ENCODE data around the gene EIF3B. TPM values are rescaled to one million over a fixed set of nuclear protein-coding genes. Genes with fewer than 3 reads are reported as not detected.
"Not testable (repeated sequence)": the region's sequence is repeated elsewhere in the genome, so short reads cannot be mapped to it uniquely, and the experiment has no call there.

EIF3B gene
- total RNA-seq, 2 experiments from 2014 or later, result 181 to 225 TPM

GRCh38 chr7:2376351-2377154 lies 21.9 kb downstream of the EIF3B start:
- peaks cover 96% of the 10 kb centered on the region for H3K36me3 ChIP-seq (ENCODE audit: insufficient read depth, low read length)
- no peaks in the 10 kb centered on the region for H3K9me3 ChIP-seq (ENCODE audit: low read length)
- H3K9me2 ChIP-seq (ENCODE audit: insufficient read depth, low read length), result no peaks in the 10 kb centered on the region
- no peak overlapping the region for H3K4me2 ChIP-seq (ENCODE audit: low read length)
- BruUV-seq (replicated peaks), result no TSS peak
- DNase-seq (ENCODE audit: low spot score), result no peak
- intact Hi-C loops (cut with micrococcal nuclease; ENCODE audit: unreplicated experiment), result no loop called here
- H3K4me3 ChIP-seq (ENCODE audit: low read depth, low read length, poor library complexity, severe bottlenecking), result no peak overlapping the region
- H3K27ac ChIP-seq (ENCODE audit: low read depth, low read length, poor library complexity, severe bottlenecking), result no peak overlapping the region
- no peak overlapping the region for H2AFZ ChIP-seq (ENCODE audit: low read length)
- no peaks in the 10 kb centered on the region for H3K4me1 ChIP-seq (ENCODE audit: insufficient read depth, low read length, poor library complexity, severe bottlenecking)
- H4K20me1 ChIP-seq (ENCODE audit: insufficient read depth, low read length), result no peaks in the 10 kb centered on the region
- ChIA-PET CTCF (ENCODE audit: unreplicated experiment) (no interaction called here), POLR2A (interaction anchor here (0.6 kb wide), 5 partner anchors 46 to 450 kb away, joined by 3 to 5 read pairs (median 3); no protein-coding TSS in a partner anchor)
- peaks cover 18% of the 10 kb centered on the region for H3K79me2 ChIP-seq (ENCODE audit: insufficient read depth, low read depth, low read length)
- TF ChIP-seq, protein P1, sequence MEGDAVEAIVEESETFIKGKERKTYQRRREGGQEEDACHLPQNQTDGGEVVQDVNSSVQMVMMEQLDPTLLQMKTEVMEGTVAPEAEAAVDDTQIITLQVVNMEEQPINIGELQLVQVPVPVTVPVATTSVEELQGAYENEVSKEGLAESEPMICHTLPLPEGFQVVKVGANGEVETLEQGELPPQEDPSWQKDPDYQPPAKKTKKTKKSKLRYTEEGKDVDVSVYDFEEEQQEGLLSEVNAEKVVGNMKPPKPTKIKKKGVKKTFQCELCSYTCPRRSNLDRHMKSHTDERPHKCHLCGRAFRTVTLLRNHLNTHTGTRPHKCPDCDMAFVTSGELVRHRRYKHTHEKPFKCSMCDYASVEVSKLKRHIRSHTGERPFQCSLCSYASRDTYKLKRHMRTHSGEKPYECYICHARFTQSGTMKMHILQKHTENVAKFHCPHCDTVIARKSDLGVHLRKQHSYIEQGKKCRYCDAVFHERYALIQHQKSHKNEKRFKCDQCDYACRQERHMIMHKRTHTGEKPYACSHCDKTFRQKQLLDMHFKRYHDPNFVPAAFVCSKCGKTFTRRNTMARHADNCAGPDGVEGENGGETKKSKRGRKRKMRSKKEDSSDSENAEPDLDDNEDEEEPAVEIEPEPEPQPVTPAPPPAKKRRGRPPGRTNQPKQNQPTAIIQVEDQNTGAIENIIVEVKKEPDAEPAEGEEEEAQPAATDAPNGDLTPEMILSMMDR (conservative IDR thresholded peaks at IDR 0.05; ENCODE audit: low read length), result no peak
- no peak for TF ChIP-seq EZH2phosphoT487 (IDR thresholded peaks at IDR 0.05; ENCODE audit: borderline replicate concordance, low read depth, low read length)

DNA sequence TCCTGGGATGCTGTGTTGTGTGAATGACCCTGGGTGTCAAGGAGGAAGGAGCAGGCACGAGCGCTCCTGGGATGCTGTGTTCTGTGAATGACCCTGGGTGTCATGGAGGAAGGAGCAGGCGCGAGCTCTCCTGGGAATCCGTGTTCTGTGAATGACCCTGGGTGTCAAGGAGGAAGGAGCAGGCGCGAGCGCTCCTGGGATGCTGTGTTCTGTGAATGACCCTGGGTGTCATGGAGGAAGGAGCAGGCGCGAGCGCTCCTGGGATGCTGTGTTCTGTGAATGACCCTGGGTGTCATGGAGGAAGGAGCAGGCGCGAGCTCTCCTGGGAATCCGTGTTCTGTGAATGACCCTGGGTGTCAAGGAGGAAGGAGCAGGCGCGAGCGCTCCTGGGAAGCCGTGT lies 22.9 kb downstream of the EIF3B start:
- POLR2A ChIA-PET; H3K9me2 ChIP-seq (ENCODE audit: insufficient read depth, low read length); BruUV-seq (replicated peaks); DNase-seq (ENCODE audit: low spot score); intact Hi-C loops (cut with micrococcal nuclease; ENCODE audit: unreplicated experiment); H3K4me2 ChIP-seq (ENCODE audit: low read length); H3K9me3 ChIP-seq (ENCODE audit: low read length); H4K20me1 ChIP-seq (ENCODE audit: insufficient read depth, low read length); H3K4me3 ChIP-seq (ENCODE audit: low read depth, low read length, poor library complexity, severe bottlenecking); H2AFZ ChIP-seq (ENCODE audit: low read length); H3K4me1 ChIP-seq (ENCODE audit: insufficient read depth, low read length, poor library complexity, severe bottlenecking); H3K27ac ChIP-seq (ENCODE audit: low read depth, low read length, poor library complexity, severe bottlenecking): not testable (repeated sequence)
- CTCF ChIA-PET (ENCODE audit: unreplicated experiment), result interaction anchor here (0.7 kb wide), 1 partner anchor 33 kb away, joined by 5 read pairs; no protein-coding TSS in a partner anchor
- H3K79me2 ChIP-seq (ENCODE audit: insufficient read depth, low read depth, low read length), result peaks cover 18% of the 10 kb centered on the region
- H3K36me3 ChIP-seq (ENCODE audit: insufficient read depth, low read length), result peaks cover 96% of the 10 kb centered on the region

DNA sequence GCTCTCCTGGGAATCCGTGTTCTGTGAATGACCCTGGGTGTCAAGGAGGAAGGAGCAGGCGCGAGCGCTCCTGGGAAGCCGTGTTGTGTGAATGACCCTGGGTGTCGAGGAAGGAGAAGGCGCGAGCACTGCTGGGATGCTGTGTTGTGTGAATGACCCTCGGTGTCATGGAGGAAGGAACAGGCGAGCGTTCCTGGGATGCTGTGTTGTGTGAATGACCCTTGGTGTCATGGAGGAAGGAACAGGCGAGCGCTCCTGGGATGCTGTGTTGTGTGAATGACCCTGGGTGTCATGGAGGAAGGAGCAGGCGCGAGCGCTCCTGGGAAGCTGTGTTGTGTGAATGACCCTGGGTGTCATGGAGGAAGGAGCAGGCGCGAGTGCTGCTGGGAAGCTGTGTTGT lies 23.5 kb downstream of the EIF3B start:
- H4K20me1 ChIP-seq (ENCODE audit: insufficient read depth, low read length); H3K27ac ChIP-seq (ENCODE audit: low read depth, low read length, poor library complexity, severe bottlenecking); BruUV-seq (replicated peaks); DNase-seq (ENCODE audit: low spot score); H3K9me3 ChIP-seq (ENCODE audit: low read length); H3K9me2 ChIP-seq (ENCODE audit: insufficient read depth, low read length); intact Hi-C loops (cut with micrococcal nuclease; ENCODE audit: unreplicated experiment); CTCF ChIA-PET (ENCODE audit: unreplicated experiment); H3K4me2 ChIP-seq (ENCODE audit: low read length); H3K4me1 ChIP-seq (ENCODE audit: insufficient read depth, low read length, poor library complexity, severe bottlenecking); H3K4me3 ChIP-seq (ENCODE audit: low read depth, low read length, poor library complexity, severe bottlenecking); H2AFZ ChIP-seq (ENCODE audit: low read length); POLR2A ChIA-PET: not testable (repeated sequence)
- Histone ChIP-seq H3K79me2 (ENCODE audit: insufficient read depth, low read depth, low read length) (peaks cover 18% of the 10 kb centered on the region), H3K36me3 (ENCODE audit: insufficient read depth, low read length) (peaks cover 93% of the 10 kb centered on the region)

Data from OCI-LY7 (cell line).